Measurements from ENCODE around the gene FLYWCH2.

- TF ChIP-seq, protein P1, sequence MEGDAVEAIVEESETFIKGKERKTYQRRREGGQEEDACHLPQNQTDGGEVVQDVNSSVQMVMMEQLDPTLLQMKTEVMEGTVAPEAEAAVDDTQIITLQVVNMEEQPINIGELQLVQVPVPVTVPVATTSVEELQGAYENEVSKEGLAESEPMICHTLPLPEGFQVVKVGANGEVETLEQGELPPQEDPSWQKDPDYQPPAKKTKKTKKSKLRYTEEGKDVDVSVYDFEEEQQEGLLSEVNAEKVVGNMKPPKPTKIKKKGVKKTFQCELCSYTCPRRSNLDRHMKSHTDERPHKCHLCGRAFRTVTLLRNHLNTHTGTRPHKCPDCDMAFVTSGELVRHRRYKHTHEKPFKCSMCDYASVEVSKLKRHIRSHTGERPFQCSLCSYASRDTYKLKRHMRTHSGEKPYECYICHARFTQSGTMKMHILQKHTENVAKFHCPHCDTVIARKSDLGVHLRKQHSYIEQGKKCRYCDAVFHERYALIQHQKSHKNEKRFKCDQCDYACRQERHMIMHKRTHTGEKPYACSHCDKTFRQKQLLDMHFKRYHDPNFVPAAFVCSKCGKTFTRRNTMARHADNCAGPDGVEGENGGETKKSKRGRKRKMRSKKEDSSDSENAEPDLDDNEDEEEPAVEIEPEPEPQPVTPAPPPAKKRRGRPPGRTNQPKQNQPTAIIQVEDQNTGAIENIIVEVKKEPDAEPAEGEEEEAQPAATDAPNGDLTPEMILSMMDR (IDR thresholded peaks at IDR 0.05; ENCODE audit: low read length) = no peak
- no peak for TF ChIP-seq EZH2 (IDR thresholded peaks at IDR 0.05; ENCODE audit: borderline replicate concordance, low read length)
Measured at GRCh38 chr16:2895813-2896212, 12.8 kb downstream of the FLYWCH2 start.

Data from OCI-LY1 (cell line).